BJ (cell line): Measurements from ENCODE around the gene PRDM8. TPM values are rescaled to one million over a fixed set of nuclear protein-coding genes. Genes with fewer than 3 reads are reported as not detected.
"Not testable (repeated sequence)": the region's sequence is repeated elsewhere in the genome, so short reads cannot be mapped to it uniquely, and the experiment has no call there.

Experiments used
- CTCF ChIA-PET: fragments of 350-600 bp; formaldehyde crosslinking; extraction: SDS; loops from one replicate; lab custom pipeline; 2021; ENCODE audit warnings: antibody characterized with exemption, inconsistent platforms; lab: Yijun Ruan, JAX
- POLR2A ChIA-PET: fragments of 300-600 bp; sonication (Branson Sonifier 250); formaldehyde crosslinking; extraction: SDS; loops from one replicate; lab custom pipeline; 2021; ENCODE audit warnings: antibody characterized with exemption; lab: Charles Lee
- DNase-seq: peaks from one replicate; pipeline ENCODE4 v3.0.0-alpha.2; 2011; ENCODE audit warnings: low read depth
- H3K27me3 ChIP-seq: 2 replicates; pipeline ENCODE4 v1.6.0; 2011; ENCODE audit warnings: low read length; ENCODE audit not compliant: control insufficient read depth, insufficient read depth
- H3K36me3 ChIP-seq: 2 replicates; pipeline ENCODE4 v1.5.1; 2011; ENCODE audit warnings: low read length; ENCODE audit not compliant: control insufficient read depth, insufficient read depth
- H3K4me3 ChIP-seq: 2 replicates; pipeline ENCODE4 v1.5.1; 2011; ENCODE audit warnings: low read depth, mild to moderate bottlenecking, control low read depth, low read length
- CTCF ChIP-seq: IDR thresholded peaks from 2 replicates; pipeline ENCODE4 v1.5.1; 2011; ENCODE audit warnings: low read depth, mild to moderate bottlenecking, control low read depth, inconsistent platforms, low read length, moderate library complexity; ENCODE audit not compliant: insufficient read depth
- polyA plus RNA-seq: library from polyadenylated mRNA; depleted of rRNA; stranded (reverse); fragments of >200 nt; gene quantifications from 2 replicates; pipeline ENCODE4 v1.2.3, GENCODE V29; 2011

The PRDM8 gene
- polyA plus RNA-seq, 1 experiment = 2.7 TPM

- ChIA-PET POLR2A (interaction anchor here (0.6 to 0.8 kb wide), 3 partner anchors 30 to 582 kb away, joined by 3 to 6 read pairs (median 3); no protein-coding TSS in a partner anchor), CTCF (interaction anchor here (3.6 kb wide), 1 partner anchor 30 kb away, joined by 17 read pairs; the partner anchor contains the start of gene FGF5)
- no peak for TF ChIP-seq CTCF
- no peaks in the 10 kb centered on the region for H3K36me3 ChIP-seq
- no peak for DNase-seq
- H3K27me3 ChIP-seq = no peaks in the 10 kb centered on the region
- no peak overlapping the region for H3K4me3 ChIP-seq
Measured at GRCh38 chr4:80235451-80235850, 38.1 kb downstream of the PRDM8 start.

- Histone ChIP-seq H3K27me3 (no peaks in the 10 kb centered on the region), H3K36me3 (no peaks in the 10 kb centered on the region), H3K4me3 (0 out of 2 replicates have a peak overlapping the region, but pooled peaks have one; percentile 19)
- no peak for TF ChIP-seq CTCF
- CTCF ChIA-PET = no interaction called here
- peak; percentile 86 for DNase-seq
- POLR2A ChIA-PET = interaction anchor here (0.8 kb wide), 1 partner anchor 28 kb away, joined by 3 read pairs; the partner anchor contains the start of gene FGF5
Measured at GRCh38 chr4:80237992-80238391, 40.7 kb downstream of the PRDM8 start.

GRCh38 chr4:80239480-80240150 is 42.3 kb downstream of the PRDM8 start:
- no peaks in the 10 kb centered on the region for H3K36me3 ChIP-seq
- no peak for DNase-seq
- POLR2A ChIA-PET = no interaction called here
- CTCF ChIA-PET = interaction anchor here (1.4 kb wide), 1 partner anchor 26 kb away, joined by 4 read pairs; the partner anchor contains the start of gene FGF5
- no peaks in the 10 kb centered on the region for H3K27me3 ChIP-seq
- no peak for TF ChIP-seq CTCF
- no peak overlapping the region for H3K4me3 ChIP-seq

GRCh38 chr4:80240976-80241375 is 43.7 kb downstream of the PRDM8 start:
- Histone ChIP-seq H3K36me3 (no peaks in the 10 kb centered on the region), H3K27me3 (no peaks in the 10 kb centered on the region), H3K4me3 (no peak overlapping the region)
- CTCF ChIA-PET = interaction anchor here (1.4 kb wide), 1 partner anchor 25 kb away, joined by 4 read pairs; the partner anchor contains the start of gene FGF5
- TF ChIP-seq CTCF = no peak
- DNase-seq = no peak
- POLR2A ChIA-PET = no interaction called here

GRCh38 chr4:80243274-80244018 is 46.1 kb downstream of the PRDM8 start:
- DNase-seq = no peak
- POLR2A ChIA-PET = no interaction called here
- no peak overlapping the region for H3K4me3 ChIP-seq
- CTCF ChIA-PET = no interaction called here
- TF ChIP-seq CTCF = no peak
- no peaks in the 10 kb centered on the region for H3K27me3 ChIP-seq
- H3K36me3 ChIP-seq = no peaks in the 10 kb centered on the region

- H3K4me3 ChIP-seq, H3K36me3 ChIP-seq, CTCF ChIA-PET, H3K27me3 ChIP-seq, DNase-seq, POLR2A ChIA-PET: not testable (repeated sequence)
Measured at GRCh38 chr4:80247484-80247883, 50.2 kb downstream of the PRDM8 start.
